A549 treated with DMSO at 1 μM for 4 hours (cell line): Measurements from ENCODE around the gene AZI2. TPM values are rescaled to one million over a fixed set of nuclear protein-coding genes. Genes with fewer than 3 reads are reported as not detected.

Experiments used
- total RNA-seq: library from RNA; stranded (reverse); fragments of 200-300 nt; extraction: Qiagen RNA extraction; gene quantifications from 5 replicates; pipeline ENCODE4 v1.2.3, GENCODE V29; 2022; ENCODE audit warnings: low read depth

AZI2 gene, protein sequence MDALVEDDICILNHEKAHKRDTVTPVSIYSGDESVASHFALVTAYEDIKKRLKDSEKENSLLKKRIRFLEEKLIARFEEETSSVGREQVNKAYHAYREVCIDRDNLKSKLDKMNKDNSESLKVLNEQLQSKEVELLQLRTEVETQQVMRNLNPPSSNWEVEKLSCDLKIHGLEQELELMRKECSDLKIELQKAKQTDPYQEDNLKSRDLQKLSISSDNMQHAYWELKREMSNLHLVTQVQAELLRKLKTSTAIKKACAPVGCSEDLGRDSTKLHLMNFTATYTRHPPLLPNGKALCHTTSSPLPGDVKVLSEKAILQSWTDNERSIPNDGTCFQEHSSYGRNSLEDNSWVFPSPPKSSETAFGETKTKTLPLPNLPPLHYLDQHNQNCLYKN
- total RNA-seq: 37.1 to 47.5 TPM (median 46.1 TPM) in 5 replicates

DNA sequence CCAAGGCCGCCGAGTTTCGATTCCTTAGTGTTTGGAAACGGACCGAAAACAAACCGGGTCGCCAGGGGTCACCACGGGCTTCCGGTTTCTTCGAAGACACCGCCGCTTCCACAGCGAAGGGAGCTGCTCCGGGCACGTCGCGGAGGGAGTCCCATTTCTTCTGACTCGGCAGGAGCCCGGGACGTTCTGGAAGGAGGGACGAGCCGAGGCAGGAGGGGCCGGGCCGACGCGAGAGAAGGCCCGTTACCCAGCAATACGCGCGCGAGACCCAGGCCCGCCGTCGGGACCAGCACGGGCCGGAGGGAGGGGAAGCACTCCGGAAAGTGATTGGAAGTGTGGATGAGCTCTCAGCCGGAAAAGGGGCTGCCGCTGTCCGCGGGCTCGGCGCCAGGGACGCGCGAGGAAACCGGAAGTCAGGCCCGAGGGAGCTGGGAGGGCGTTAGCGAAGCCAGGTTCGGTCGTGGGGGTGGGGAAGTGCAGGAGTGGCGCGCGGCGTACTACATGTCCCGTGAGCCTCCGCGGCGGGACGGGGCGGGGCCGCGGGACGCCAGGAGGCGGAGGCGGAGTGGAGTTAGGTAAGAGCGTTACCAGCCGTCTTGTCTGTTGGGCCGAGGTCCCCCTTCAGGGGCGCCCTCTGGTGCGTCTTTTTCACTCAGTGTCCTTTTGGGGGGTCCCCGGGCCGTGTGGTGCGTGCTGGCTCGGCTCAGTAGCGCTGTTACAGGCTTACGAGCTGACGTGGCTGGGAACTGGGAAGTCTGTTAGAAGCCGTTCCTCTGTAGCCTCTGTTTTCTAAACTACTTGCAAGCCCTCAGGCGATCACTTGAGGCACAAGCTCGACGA, at the start of gene AZI2, which contains the start of gene ZCWPW2:
TSS of gene AZI2 (minus strand) at position 196 of the 840 bp plus-strand sequence. CDS start 8,207 bp downstream, outside the sequence.
TSS of gene ZCWPW2 (plus strand) at position 93 of the 840 bp plus-strand sequence. CDS start 64,348 bp downstream, outside the sequence.

Other genes starting within 250 kb of the AZI2 start
- 43.2 to 51.9 TPM (median 50.8 TPM) in 5 replicates for gene CMC1, start 107.2 kb downstream of the AZI2 start, total RNA-seq
- gene ZCWPW2, start 103 bp downstream of the AZI2 start, total RNA-seq: 0.08 to 0.15 TPM in 2 of 5 replicates, not detected in the others